Peyer's patch (tissue), 4 donors: ENCODE data around the gene RUFY3.

ENCODE experiments used
- POLR2A ChIP-seq, 2 donors: fragments of 450-650 bp; IDR thresholded peaks; one replicate each; pipeline ENCODE4 v1.5.1; 2017; ENCODE audit warnings: antibody characterized with exemption in 2 of 2, mild to moderate bottlenecking in 2 of 2, moderate library complexity in 2 of 2
- TF ChIP-seq, protein P1 (sequence below), 6 experiments: fragments of 450-650 bp in 4 of 6; fragments of 200-600 bp in 2 of 6; sonication (generic) in 1 of 6; IDR thresholded peaks; one replicate each; pipeline ENCODE4 v1.5.1; 2017 to 2019; ENCODE audit warnings: antibody characterized with exemption in 6 of 6, mild to moderate bottlenecking in 3 of 6, moderate library complexity in 1 of 6

DNA sequence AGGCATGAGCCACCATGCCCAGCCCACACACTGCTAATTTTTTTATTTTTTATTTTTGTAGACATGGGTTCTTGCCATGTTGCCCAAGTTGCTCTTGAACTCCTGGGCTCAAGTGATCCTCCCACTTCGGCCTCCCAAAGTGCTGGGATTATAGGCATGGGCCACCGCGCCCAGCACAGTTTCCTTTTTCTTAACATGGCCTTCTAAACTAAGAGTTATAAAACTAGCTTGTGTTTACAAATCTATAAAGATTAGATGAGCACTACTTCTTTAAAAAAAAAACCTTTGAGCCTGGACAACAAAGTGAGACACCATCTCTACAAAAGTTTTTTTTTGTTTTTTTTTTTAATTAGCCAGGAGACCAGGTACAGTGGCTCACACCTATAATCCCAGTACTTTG, 107.3 kb downstream of the RUFY3 start:
- TF ChIP-seq, protein P1, sequence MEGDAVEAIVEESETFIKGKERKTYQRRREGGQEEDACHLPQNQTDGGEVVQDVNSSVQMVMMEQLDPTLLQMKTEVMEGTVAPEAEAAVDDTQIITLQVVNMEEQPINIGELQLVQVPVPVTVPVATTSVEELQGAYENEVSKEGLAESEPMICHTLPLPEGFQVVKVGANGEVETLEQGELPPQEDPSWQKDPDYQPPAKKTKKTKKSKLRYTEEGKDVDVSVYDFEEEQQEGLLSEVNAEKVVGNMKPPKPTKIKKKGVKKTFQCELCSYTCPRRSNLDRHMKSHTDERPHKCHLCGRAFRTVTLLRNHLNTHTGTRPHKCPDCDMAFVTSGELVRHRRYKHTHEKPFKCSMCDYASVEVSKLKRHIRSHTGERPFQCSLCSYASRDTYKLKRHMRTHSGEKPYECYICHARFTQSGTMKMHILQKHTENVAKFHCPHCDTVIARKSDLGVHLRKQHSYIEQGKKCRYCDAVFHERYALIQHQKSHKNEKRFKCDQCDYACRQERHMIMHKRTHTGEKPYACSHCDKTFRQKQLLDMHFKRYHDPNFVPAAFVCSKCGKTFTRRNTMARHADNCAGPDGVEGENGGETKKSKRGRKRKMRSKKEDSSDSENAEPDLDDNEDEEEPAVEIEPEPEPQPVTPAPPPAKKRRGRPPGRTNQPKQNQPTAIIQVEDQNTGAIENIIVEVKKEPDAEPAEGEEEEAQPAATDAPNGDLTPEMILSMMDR (IDR thresholded peaks at IDR 0.05): no peak
- no peak for TF ChIP-seq POLR2A (IDR thresholded peaks at IDR 0.05)
